NCI-H2227 treated with DMSO at 0.1 percent for 48 hours (cell line): ENCODE measurements around the gene RTP2.
"Not testable (repeated sequence)": the region's sequence is repeated elsewhere in the genome, so short reads cannot be mapped to it uniquely, and the experiment has no call there.

Experiments used
- DNase-seq: peaks from one replicate; lab custom pipeline; 2025; lab: John Stamatoyannopoulos, UW

RTP2 gene

GRCh38 chr3:187713504-187713903 is 11.1 kb upstream of the RTP2 start:
- no peak for DNase-seq

- DNase-seq = no peak
Measured at GRCh38 chr3:187709155-187709554, 6.8 kb upstream of the RTP2 start.

- DNase-seq = no peak
Measured at GRCh38 chr3:187708696-187709095, 6.3 kb upstream of the RTP2 start.

GRCh38 chr3:187706971-187707370 is 4.6 kb upstream of the RTP2 start:
- no peak for DNase-seq

GRCh38 chr3:187705164-187705563 is 2.8 kb upstream of the RTP2 start:
- no peak for DNase-seq

GRCh38 chr3:187700249-187700648 is 2.1 kb downstream of the RTP2 start:
- DNase-seq = no peak

- no peak for DNase-seq
Measured at GRCh38 chr3:187698499-187699399, 3.6 kb downstream of the RTP2 start.

GRCh38 chr3:187696021-187696420 is 6.3 kb downstream of the RTP2 start:
- no peak for DNase-seq

- no peak for DNase-seq
Measured at GRCh38 chr3:187695449-187695848, 6.9 kb downstream of the RTP2 start.

GRCh38 chr3:187694801-187695200 is 7.6 kb downstream of the RTP2 start:
- DNase-seq = no peak

GRCh38 chr3:187693431-187693830 is 8.9 kb downstream of the RTP2 start:
- no peak for DNase-seq

GRCh38 chr3:187689984-187690383 is 12.4 kb downstream of the RTP2 start:
- DNase-seq = no peak

GRCh38 chr3:187686621-187687273 is 15.6 kb downstream of the RTP2 start:
- DNase-seq = no peak

GRCh38 chr3:187685948-187686347 is 16.4 kb downstream of the RTP2 start:
- no peak for DNase-seq

GRCh38 chr3:187684880-187685279 is 17.5 kb downstream of the RTP2 start:
- no peak for DNase-seq

- no peak for DNase-seq
Measured at GRCh38 chr3:187684444-187684843, 17.9 kb downstream of the RTP2 start.

GRCh38 chr3:187681756-187682155 is 20.6 kb downstream of the RTP2 start:
- not testable (repeated sequence) for DNase-seq

- DNase-seq = peak; percentile 38
Measured at GRCh38 chr3:187679638-187680396, 22.5 kb downstream of the RTP2 start.

- DNase-seq = peak; percentile 31
Measured at GRCh38 chr3:187678726-187679268, 23.6 kb downstream of the RTP2 start.

- DNase-seq = no peak
Measured at GRCh38 chr3:187677604-187678003, 24.8 kb downstream of the RTP2 start.

GRCh38 chr3:187673012-187673411 is 29.3 kb downstream of the RTP2 start:
- no peak for DNase-seq
